ENCODE measurements around the gene HENMT1. TPM values are rescaled to one million over a fixed set of nuclear protein-coding genes. Genes with fewer than 3 reads are reported as not detected.

HENMT1 gene
- total RNA-seq, 1 experiment from 2014 or later, result 6.2 TPM

- peaks cover 36% of the 10 kb centered on the region for H3K27me3 Mint-ChIP-seq (ENCODE audit: low read depth)
- no CpG with 5 or more reads among the region's 6 CpGs for WGBS (ENCODE audit: extremely low coverage, insufficient read length, low lambda C conversion rate)
Measured at GRCh38 chr1:108664481-108664880, 3.6 kb upstream of the HENMT1 start.

More at GRCh38 chr1:108664481-108664880, 3.6 kb upstream of the HENMT1 start:
- no peak overlapping the region for H3K4me2 ChIP-seq (ENCODE audit: insufficient read depth, insufficient read length, low read length)
- no peak overlapping the region for H3T11ph ChIP-seq (ENCODE audit: low read length)
- no peak overlapping the region for H3K14ac ChIP-seq (ENCODE audit: insufficient read depth, low read length)
- H3K23ac ChIP-seq (ENCODE audit: insufficient read length, low read depth, low read length), result no peak overlapping the region
- no peaks in the 10 kb centered on the region for H4K20me1 ChIP-seq (ENCODE audit: control insufficient read depth, insufficient read depth, insufficient read length)
- peaks cover 0 to 4% (median 3%) of the 10 kb centered on the region in 3 experiments; a peak in 2 of 7 replicates for H3K36me3 Mint-ChIP-seq (ENCODE audit: insufficient read depth in 1 of 3, low read depth in 3 of 3)
- H2AK5ac ChIP-seq (ENCODE audit: insufficient read length, low read length), result no peak overlapping the region
- H2BK5ac ChIP-seq (ENCODE audit: insufficient read length, low read length), result no peak overlapping the region
- no peak overlapping the region for H3K4me3 Mint-ChIP-seq
- no peaks in the 10 kb centered on the region; the same call in 1 of the 2 replicates for H3K27me3 ChIP-seq (ENCODE audit: insufficient read depth, low read length)
- H2BK120ac ChIP-seq (ENCODE audit: low read depth, low read length, poor library complexity, severe bottlenecking), result no peak overlapping the region
- DNase-seq, result no peak
- H3K4me1 Mint-ChIP-seq, result peaks cover 0 to 3% of the 10 kb centered on the region in 2 experiments; a peak in 1 of 4 replicates
- no peak overlapping the region for H2BK20ac ChIP-seq (ENCODE audit: low read depth, low read length, poor library complexity, severe bottlenecking)
- H4K8ac ChIP-seq (replicated peaks; ENCODE audit: insufficient read length, low read depth, low read length), result no peak overlapping the region
- no peaks in the 10 kb centered on the region for H3K9me3 ChIP-seq (ENCODE audit: control insufficient read depth, low read depth, low read length)
- peaks cover 6% of the 10 kb centered on the region for H3K23me2 ChIP-seq (ENCODE audit: insufficient read length, low read depth, low read length, poor library complexity, severe bottlenecking)
- no peak overlapping the region for H3K27ac Mint-ChIP-seq
- no peak overlapping the region for H3K18ac ChIP-seq (ENCODE audit: insufficient read length, low read depth, low read length)
- H3K79me2 ChIP-seq (ENCODE audit: insufficient read depth, low read length), result no peaks in the 10 kb centered on the region
- H4K91ac ChIP-seq (ENCODE audit: insufficient read length, low read depth, low read length), result no peak overlapping the region
- H3K9me3 Mint-ChIP-seq, result peaks cover 1 to 5% of the 10 kb centered on the region in 2 experiments; a peak in 1 of 5 replicates
- no peak overlapping the region for H4K5ac ChIP-seq (ENCODE audit: insufficient read length, low read depth, low read length)
- no peak overlapping the region for H3K56ac ChIP-seq (ENCODE audit: insufficient read length, low read depth, low read length)
- no peak overlapping the region for H2BK15ac ChIP-seq (ENCODE audit: low read depth, low read length)
- H3K79me1 ChIP-seq (ENCODE audit: insufficient read depth, low read depth, low read length, poor library complexity, severe bottlenecking), result no peaks in the 10 kb centered on the region
- no peak overlapping the region for H2AFZ ChIP-seq (ENCODE audit: low read length)
- H2BK12ac ChIP-seq (ENCODE audit: insufficient read length, low read depth, low read length), result no peak overlapping the region
- TF ChIP-seq, protein P1, sequence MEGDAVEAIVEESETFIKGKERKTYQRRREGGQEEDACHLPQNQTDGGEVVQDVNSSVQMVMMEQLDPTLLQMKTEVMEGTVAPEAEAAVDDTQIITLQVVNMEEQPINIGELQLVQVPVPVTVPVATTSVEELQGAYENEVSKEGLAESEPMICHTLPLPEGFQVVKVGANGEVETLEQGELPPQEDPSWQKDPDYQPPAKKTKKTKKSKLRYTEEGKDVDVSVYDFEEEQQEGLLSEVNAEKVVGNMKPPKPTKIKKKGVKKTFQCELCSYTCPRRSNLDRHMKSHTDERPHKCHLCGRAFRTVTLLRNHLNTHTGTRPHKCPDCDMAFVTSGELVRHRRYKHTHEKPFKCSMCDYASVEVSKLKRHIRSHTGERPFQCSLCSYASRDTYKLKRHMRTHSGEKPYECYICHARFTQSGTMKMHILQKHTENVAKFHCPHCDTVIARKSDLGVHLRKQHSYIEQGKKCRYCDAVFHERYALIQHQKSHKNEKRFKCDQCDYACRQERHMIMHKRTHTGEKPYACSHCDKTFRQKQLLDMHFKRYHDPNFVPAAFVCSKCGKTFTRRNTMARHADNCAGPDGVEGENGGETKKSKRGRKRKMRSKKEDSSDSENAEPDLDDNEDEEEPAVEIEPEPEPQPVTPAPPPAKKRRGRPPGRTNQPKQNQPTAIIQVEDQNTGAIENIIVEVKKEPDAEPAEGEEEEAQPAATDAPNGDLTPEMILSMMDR (conservative IDR thresholded peaks at IDR 0.05), result no peak
- no peak overlapping the region for H3K9ac ChIP-seq (ENCODE audit: extremely low read depth, insufficient read length, low read length)
- H3K4ac ChIP-seq (ENCODE audit: low read depth, low read length), result no peak overlapping the region
- no peak overlapping the region for H3K27ac ChIP-seq (ENCODE audit: insufficient read length, low read depth, low read length)
- no peaks in the 10 kb centered on the region for H3K4me1 ChIP-seq (ENCODE audit: insufficient read depth, low read length)

Measured in H9 (cell line).